ENCODE data around the gene TRIM40.

Gene TRIM40

GRCh38 chr6:30135757-30136156 lies at the start of gene TRIM40:
Gene TRIM40, plus strand, starts transcription at chr6:30136140. Its CDS starts 897 bp downstream, at chr6:30137037.
- no peak for DNase-seq
- no peak for TF ChIP-seq GATA1 (IDR thresholded peaks at IDR 0.05; ENCODE audit: low read depth, low read length)
- TF ChIP-seq POLR2A (IDR thresholded peaks at IDR 0.05; ENCODE audit: low read length): no peak

GRCh38 chr6:30087876-30088275 lies 48.1 kb upstream of the TRIM40 start:
- no peak for TF ChIP-seq POLR2A (IDR thresholded peaks at IDR 0.05; ENCODE audit: low read length)
- no peak for TF ChIP-seq GATA1 (IDR thresholded peaks at IDR 0.05; ENCODE audit: low read depth, low read length)
- DNase-seq: no peak

- no peak for DNase-seq
- no peak for TF ChIP-seq POLR2A (IDR thresholded peaks at IDR 0.05; ENCODE audit: low read length)
- TF ChIP-seq GATA1 (IDR thresholded peaks at IDR 0.05; ENCODE audit: low read depth, low read length): no peak
Observed at GRCh38 chr6:30091577-30092381, 44.2 kb upstream of the TRIM40 start.

GRCh38 chr6:30092852-30093543 lies 42.9 kb upstream of the TRIM40 start:
- no peak for DNase-seq
- TF ChIP-seq POLR2A (IDR thresholded peaks at IDR 0.05; ENCODE audit: low read length) (no peak), GATA1 (IDR thresholded peaks at IDR 0.05; ENCODE audit: low read depth, low read length) (no peak)

GRCh38 chr6:30093951-30094661 lies 41.8 kb upstream of the TRIM40 start:
- DNase-seq: no peak
- TF ChIP-seq POLR2A (IDR thresholded peaks at IDR 0.05; ENCODE audit: low read length): no peak
- TF ChIP-seq GATA1 (IDR thresholded peaks at IDR 0.05; ENCODE audit: low read depth, low read length): no peak

- TF ChIP-seq GATA1 (IDR thresholded peaks at IDR 0.05; ENCODE audit: low read depth, low read length): no peak
- no peak for TF ChIP-seq POLR2A (IDR thresholded peaks at IDR 0.05; ENCODE audit: low read length)
- no peak for DNase-seq
Observed at GRCh38 chr6:30096829-30097228, 39.1 kb upstream of the TRIM40 start.

- DNase-seq: peak in 1 of 2 experiments; percentile 26
- no peak for TF ChIP-seq POLR2A (IDR thresholded peaks at IDR 0.05; ENCODE audit: low read length)
- no peak for TF ChIP-seq GATA1 (IDR thresholded peaks at IDR 0.05; ENCODE audit: low read depth, low read length)
Observed at GRCh38 chr6:30097902-30098768, 37.8 kb upstream of the TRIM40 start.

GRCh38 chr6:30100154-30100553 lies 35.8 kb upstream of the TRIM40 start:
- no peak for TF ChIP-seq GATA1 (IDR thresholded peaks at IDR 0.05; ENCODE audit: low read depth, low read length)
- TF ChIP-seq POLR2A (IDR thresholded peaks at IDR 0.05; ENCODE audit: low read length): no peak
- DNase-seq: no peak

GRCh38 chr6:30100585-30101443 lies 35.1 kb upstream of the TRIM40 start:
- no peak for TF ChIP-seq POLR2A (IDR thresholded peaks at IDR 0.05; ENCODE audit: low read length)
- no peak for TF ChIP-seq GATA1 (IDR thresholded peaks at IDR 0.05; ENCODE audit: low read depth, low read length)
- peak in 1 of 2 experiments; percentile 26 for DNase-seq

- peak; percentile 36 for TF ChIP-seq POLR2A (IDR thresholded peaks at IDR 0.05; ENCODE audit: low read length)
- TF ChIP-seq GATA1 (IDR thresholded peaks at IDR 0.05; ENCODE audit: low read depth, low read length): no peak
Observed at GRCh38 chr6:30101444-30102413, 34.2 kb upstream of the TRIM40 start.

GRCh38 chr6:30102414-30102969 lies 33.4 kb upstream of the TRIM40 start:
- no peak for TF ChIP-seq POLR2A (IDR thresholded peaks at IDR 0.05; ENCODE audit: low read length)
- no peak for TF ChIP-seq GATA1 (IDR thresholded peaks at IDR 0.05; ENCODE audit: low read depth, low read length)
- DNase-seq: peak in 1 of 2 experiments; percentile 45

More at GRCh38 chr6:30101444-30102413, 34.2 kb upstream of the TRIM40 start:
- peak; percentile 75 to 86 for DNase-seq

All from erythroblast (primary cell).